Sigmoid colon (tissue), 7 donors: Measurements from ENCODE around the gene CEACAM19. TPM values are rescaled to one million over a fixed set of nuclear protein-coding genes. Genes with fewer than 3 reads are reported as not detected.
A peak's percentile ranks its signal among the peaks of the same experiment; 100 is the strongest.

Experiments used
- DNase-seq: peaks from one replicate; pipeline ENCODE4 v3.0.0-alpha.2; 2019
- H3K27ac ChIP-seq, 4 donors: fragments of 200-600 bp; sonication (generic); one replicate each; pipeline ENCODE4 v1.5.1; 2016 to 2019; ENCODE audit warnings: mild to moderate bottlenecking in 1 of 4
- H3K27me3 ChIP-seq, 3 donors: fragments of 200-600 bp; sonication (generic); one replicate each; pipeline ENCODE4 v1.5.1; 2019; ENCODE audit warnings: mild to moderate bottlenecking in 1 of 3
- H3K36me3 ChIP-seq, 4 donors: fragments of 200-600 bp; sonication (generic); one replicate each; pipeline ENCODE4 v1.5.1; 2016 to 2019
- H3K4me1 ChIP-seq, 4 donors: fragments of 200-600 bp; sonication (generic); one replicate each; pipeline ENCODE4 v1.5.1; 2017 to 2019
- H3K4me3 ChIP-seq, 4 donors: fragments of 200-600 bp; sonication (generic); one replicate each; pipeline ENCODE4 v1.5.1; 2017 to 2019; ENCODE audit warnings: mild to moderate bottlenecking in 2 of 4, moderate library complexity in 1 of 4
- H3K9me3 ChIP-seq, 4 donors: fragments of 200-600 bp in 3 of 4; sonication (generic) in 3 of 4; one replicate each; pipeline versions ENCODE4 v1.5.1 to v1.6.1; 2013 to 2019
- EP300 ChIP-seq, 4 donors: sonication (generic); formaldehyde crosslinking; IDR thresholded peaks; one replicate each; pipeline ENCODE4 v1.6.1; 2017; ENCODE audit warnings: antibody characterized with exemption in 4 of 4
- POLR2A ChIP-seq, 2 donors: fragments of 450-650 bp; IDR thresholded peaks; one replicate each; pipeline ENCODE4 v1.6.1; 2016; ENCODE audit warnings: antibody characterized with exemption in 2 of 2, mild to moderate bottlenecking in 2 of 2, moderate library complexity in 2 of 2
- POLR2AphosphoS5 ChIP-seq, 4 donors: sonication (generic); formaldehyde crosslinking; IDR thresholded peaks; one replicate each; pipeline ENCODE4 v1.6.1; 2017; ENCODE audit warnings: antibody characterized with exemption in 4 of 4
- WGBS, 2 donors: extraction: QIAGEN DNeasy Blood & Tissue Kit; methylation state at CpG; one replicate each; pipeline ENCODE4 v1.1.7; 2013; 5-methylcytosine and 5-hydroxymethylcytosine counted together
- intact Hi-C: fragments of 100-400 bp; cut with DNase I; formaldehyde crosslinking; loops from one replicate; pipeline ENCODE4 v1.15.1; 2023
- polyA plus RNA-seq, 3 donors: library from polyadenylated mRNA; stranded (reverse); fragments of 200-250 nt; gene quantifications; one replicate each; pipeline ENCODE4 v1.2.3, GENCODE V29; 2013
- total RNA-seq, 4 donors: library from RNA; depleted of rRNA; stranded (reverse); fragments of >200 nt; gene quantifications; one replicate each; pipeline ENCODE4 v1.1.0, GENCODE V29; 2016
- TF ChIP-seq, protein P1 (sequence below), 4 experiments: fragments of 450-650 bp in 3 of 4; fragments of 200-600 bp in 1 of 4; IDR thresholded peaks; one replicate each; pipeline ENCODE4 v1.5.1; 2016 to 2019; ENCODE audit warnings: antibody characterized with exemption in 4 of 4, mild to moderate bottlenecking in 3 of 4, moderate library complexity in 2 of 4
- donor health status: healthy with polysubstance abuse.
- donor health status: Bipolar disorder and iron deficiency.
- donor health status: healthy.

CEACAM19 gene
- total and polyA plus RNA-seq, 7 donors: 0.60 to 5.3 (median 1.4) TPM

DNA sequence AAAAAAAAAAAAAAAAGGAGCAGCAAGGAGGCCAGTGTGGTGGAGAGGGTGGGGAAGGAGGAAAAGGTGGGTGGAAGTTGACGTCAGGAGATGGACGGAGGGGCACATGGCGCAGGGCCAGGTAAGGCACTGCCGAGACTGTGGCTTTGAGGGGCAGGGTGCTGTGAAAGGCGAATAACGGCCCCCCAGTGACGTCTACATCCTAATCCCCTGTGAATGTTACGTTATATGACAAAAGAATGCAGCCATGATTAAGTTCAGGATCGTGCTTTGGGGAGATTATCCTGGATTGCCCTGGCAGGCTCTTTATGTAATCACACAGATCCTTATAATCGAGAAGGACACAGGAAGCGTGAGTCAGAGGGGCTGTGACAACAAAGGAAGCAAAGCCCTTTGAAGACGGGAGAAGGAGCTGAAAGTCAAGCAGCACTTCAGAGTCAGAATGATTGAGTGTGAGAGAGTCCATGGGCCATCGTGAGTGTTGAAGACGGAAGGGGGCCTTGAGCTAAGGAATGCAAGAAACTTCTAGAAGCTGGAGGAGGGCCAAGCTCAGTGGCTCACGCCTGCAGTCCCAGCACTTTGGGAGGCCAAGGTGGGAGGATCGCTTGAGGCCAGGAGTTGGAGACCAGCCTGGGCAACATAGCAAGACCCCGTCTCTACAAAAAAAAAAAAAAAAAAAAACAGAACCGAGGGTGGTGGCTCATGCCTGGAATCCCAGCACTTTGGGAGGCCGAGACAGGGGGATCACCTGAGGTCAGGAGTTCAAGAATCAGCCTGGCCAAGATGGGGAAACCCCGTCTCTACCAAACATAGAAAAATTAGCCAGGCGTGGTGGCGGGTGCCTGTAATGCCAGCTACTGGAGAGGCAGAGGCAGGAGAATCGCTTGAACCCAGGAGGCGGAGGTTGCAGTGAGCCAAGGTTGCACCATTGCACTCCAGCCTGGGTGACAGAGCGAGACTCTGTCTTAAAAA is 13.9 kb downstream of the CEACAM19 start:
- H3K36me3 ChIP-seq: peaks cover 0 to 3% (median 0%) of the 10 kb centered on the region in 4 donors
- no peak for TF ChIP-seq POLR2A (IDR thresholded peaks at IDR 0.05)
- TF ChIP-seq, protein P1, sequence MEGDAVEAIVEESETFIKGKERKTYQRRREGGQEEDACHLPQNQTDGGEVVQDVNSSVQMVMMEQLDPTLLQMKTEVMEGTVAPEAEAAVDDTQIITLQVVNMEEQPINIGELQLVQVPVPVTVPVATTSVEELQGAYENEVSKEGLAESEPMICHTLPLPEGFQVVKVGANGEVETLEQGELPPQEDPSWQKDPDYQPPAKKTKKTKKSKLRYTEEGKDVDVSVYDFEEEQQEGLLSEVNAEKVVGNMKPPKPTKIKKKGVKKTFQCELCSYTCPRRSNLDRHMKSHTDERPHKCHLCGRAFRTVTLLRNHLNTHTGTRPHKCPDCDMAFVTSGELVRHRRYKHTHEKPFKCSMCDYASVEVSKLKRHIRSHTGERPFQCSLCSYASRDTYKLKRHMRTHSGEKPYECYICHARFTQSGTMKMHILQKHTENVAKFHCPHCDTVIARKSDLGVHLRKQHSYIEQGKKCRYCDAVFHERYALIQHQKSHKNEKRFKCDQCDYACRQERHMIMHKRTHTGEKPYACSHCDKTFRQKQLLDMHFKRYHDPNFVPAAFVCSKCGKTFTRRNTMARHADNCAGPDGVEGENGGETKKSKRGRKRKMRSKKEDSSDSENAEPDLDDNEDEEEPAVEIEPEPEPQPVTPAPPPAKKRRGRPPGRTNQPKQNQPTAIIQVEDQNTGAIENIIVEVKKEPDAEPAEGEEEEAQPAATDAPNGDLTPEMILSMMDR (IDR thresholded peaks at IDR 0.05): no peak
- TF ChIP-seq EP300 (IDR thresholded peaks at IDR 0.05): no peak
- peaks cover 0 to 3% (median 0%) of the 10 kb centered on the region in 3 donors for H3K27me3 ChIP-seq
- intact Hi-C loops: no loop called here
- DNase-seq: no peak
- no peaks in the 10 kb centered on the region for H3K9me3 ChIP-seq
- peak overlapping the region in 1 of 4 donors; percentile 41 for H3K27ac ChIP-seq
- 45 to 64% methylated on average over 25 of the region's 25 CpGs for WGBS, 2 donors
- H3K4me1 ChIP-seq: no peaks in the 10 kb centered on the region
- no peak overlapping the region for H3K4me3 ChIP-seq

DNA sequence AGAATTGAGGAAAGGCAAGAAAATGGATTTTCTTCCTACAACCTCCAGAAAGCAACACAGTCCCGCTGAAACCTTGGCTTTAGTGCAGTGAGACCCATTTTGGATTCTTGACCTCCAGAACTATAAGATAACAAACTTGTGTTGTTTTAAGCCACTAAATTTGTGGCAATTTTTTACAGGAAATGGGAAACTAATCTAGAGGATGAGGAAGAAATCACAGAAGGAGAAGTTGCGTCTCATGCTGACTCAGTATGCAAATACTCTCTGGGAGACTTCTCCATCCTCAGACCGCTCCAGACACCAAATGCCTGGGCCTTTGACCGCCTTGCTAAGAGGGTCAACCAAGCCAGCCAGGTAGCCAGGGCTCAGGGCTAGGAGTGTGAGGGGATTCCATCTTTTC is 14.6 kb downstream of the CEACAM19 start:
- no peak for DNase-seq
- Histone ChIP-seq H3K9me3 (no peaks in the 10 kb centered on the region), H3K27me3 (peaks cover 0 to 3% (median 0%) of the 10 kb centered on the region in 3 donors), H3K27ac (peak overlapping the region in 1 of 4 donors; percentile 41), H3K4me3 (no peak overlapping the region), H3K4me1 (no peaks in the 10 kb centered on the region), H3K36me3 (peaks cover 0 to 3% (median 0%) of the 10 kb centered on the region in 4 donors)
- WGBS, 2 donors: 52 to 74% methylated on average over 4 of the region's 4 CpGs
- intact Hi-C loops: no loop called here
- TF ChIP-seq POLR2A (IDR thresholded peaks at IDR 0.05): no peak
- TF ChIP-seq, protein P1 (IDR thresholded peaks at IDR 0.05): no peak
- no peak for TF ChIP-seq EP300 (IDR thresholded peaks at IDR 0.05)
- TF ChIP-seq POLR2AphosphoS5 (IDR thresholded peaks at IDR 0.05): no peak

GRCh38 chr19:44686896-44687295 is 15.6 kb downstream of the CEACAM19 start:
- Histone ChIP-seq H3K27ac (no peak overlapping the region), H3K4me3 (no peak overlapping the region), H3K9me3 (no peaks in the 10 kb centered on the region), H3K27me3 (peaks cover 0 to 3% (median 0%) of the 10 kb centered on the region in 3 donors), H3K36me3 (peaks cover 0 to 3% (median 0%) of the 10 kb centered on the region in 4 donors), H3K4me1 (no peaks in the 10 kb centered on the region)
- no peak for DNase-seq
- TF ChIP-seq EP300 (IDR thresholded peaks at IDR 0.05) (no peak), POLR2A (IDR thresholded peaks at IDR 0.05) (no peak), POLR2AphosphoS5 (IDR thresholded peaks at IDR 0.05) (no peak)
- TF ChIP-seq, protein P1 (IDR thresholded peaks at IDR 0.05): no peak
- intact Hi-C loops: no loop called here
- 86 to 90% methylated on average over 4 of the region's 4 CpGs for WGBS, 2 donors

- Histone ChIP-seq H3K4me3 (no peak overlapping the region), H3K4me1 (no peaks in the 10 kb centered on the region), H3K27me3 (peaks cover 0 to 3% (median 0%) of the 10 kb centered on the region in 3 donors), H3K9me3 (no peaks in the 10 kb centered on the region), H3K27ac (no peak overlapping the region), H3K36me3 (peaks cover 0 to 3% (median 0%) of the 10 kb centered on the region in 4 donors)
- TF ChIP-seq POLR2AphosphoS5 (IDR thresholded peaks at IDR 0.05): no peak
- TF ChIP-seq, protein P1 (IDR thresholded peaks at IDR 0.05): no peak
- no peak for TF ChIP-seq EP300 (IDR thresholded peaks at IDR 0.05)
- TF ChIP-seq POLR2A (IDR thresholded peaks at IDR 0.05): no peak
- DNase-seq: no peak
- 91 to 92% methylated on average over 7 of the region's 7 CpGs for WGBS, 2 donors
- intact Hi-C loops: no loop called here
Observed at GRCh38 chr19:44687888-44688287, 16.6 kb downstream of the CEACAM19 start.
